COLO668 (cell line): Measurements from ENCODE around the gene SIN3B.

ENCODE experiments used
- DNase-seq: peaks from one replicate; lab custom pipeline; 2025; ENCODE audit not compliant: unreplicated experiment; lab: John Stamatoyannopoulos, UW

Gene SIN3B

GRCh38 chr19:16901491-16902175, 72.4 kb downstream of the SIN3B start:
- no peak for DNase-seq

- no peak for DNase-seq
These were observed 73.3 kb downstream of the SIN3B start for GRCh38 chr19:16902545-16902944.

GRCh38 chr19:16903347-16903746, 74.1 kb downstream of the SIN3B start:
- no peak for DNase-seq

DNA sequence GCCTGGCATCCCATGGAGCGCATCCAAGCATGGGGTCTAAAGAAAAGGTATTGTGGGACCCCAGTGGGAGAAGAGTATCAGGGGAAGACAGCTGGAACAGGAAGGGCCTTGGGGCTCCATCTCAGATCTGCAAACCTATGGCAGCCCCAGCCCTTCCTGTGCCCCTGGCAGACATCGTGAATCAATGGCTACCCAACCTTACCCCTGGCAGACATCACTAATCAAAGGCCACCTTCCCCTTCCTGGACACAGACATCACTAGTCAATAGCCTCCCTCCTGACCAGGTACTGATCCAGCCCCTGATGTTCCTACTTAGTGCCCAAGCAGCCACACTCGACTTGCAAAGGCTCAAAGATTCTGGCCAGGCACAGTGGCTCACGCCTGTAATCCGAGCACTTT, 75.4 kb downstream of the SIN3B start:
- DNase-seq, result no peak

- DNase-seq, result no peak
These were observed 79.6 kb downstream of the SIN3B start for GRCh38 chr19:16908759-16909158.

DNA sequence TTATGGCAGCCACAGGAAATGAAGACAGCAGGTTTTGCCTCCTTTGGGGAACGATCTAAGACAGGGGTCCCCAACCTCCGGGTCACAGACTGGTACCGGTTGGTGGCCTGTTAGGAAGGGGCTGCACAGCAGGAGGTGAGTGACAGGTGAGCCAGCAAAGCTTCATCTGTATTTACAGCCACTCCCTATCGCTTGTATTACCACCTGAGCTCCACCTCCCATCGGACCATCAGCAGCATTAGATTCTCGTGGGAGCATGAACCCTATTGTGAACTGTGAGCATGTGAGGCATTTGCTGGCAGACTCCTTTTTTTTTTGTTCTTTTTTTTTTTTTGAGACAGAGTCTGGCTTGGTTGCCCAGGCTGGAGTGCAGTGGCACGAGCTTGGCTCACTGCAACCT, 81.8 kb downstream of the SIN3B start:
- DNase-seq, result no peak

DNA sequence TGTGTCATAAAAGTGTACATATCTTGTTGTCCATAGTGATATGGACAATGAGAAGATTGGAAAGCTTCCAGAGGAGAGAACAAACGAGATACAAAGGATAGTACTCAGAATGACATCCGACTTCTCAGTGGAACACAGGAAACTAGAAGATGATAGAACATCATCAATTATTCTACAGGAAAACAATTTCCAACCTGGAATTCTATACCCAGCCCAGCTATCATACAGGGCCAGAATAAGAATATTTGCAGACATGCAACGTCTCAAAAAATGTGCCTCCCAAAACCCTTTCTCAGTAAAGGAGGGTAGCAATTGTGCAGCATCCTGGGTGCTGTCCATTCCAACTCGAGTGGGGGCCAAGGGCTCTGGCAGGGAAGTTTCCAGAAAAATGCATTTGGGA, 83.6 kb downstream of the SIN3B start:
- no peak for DNase-seq

DNA sequence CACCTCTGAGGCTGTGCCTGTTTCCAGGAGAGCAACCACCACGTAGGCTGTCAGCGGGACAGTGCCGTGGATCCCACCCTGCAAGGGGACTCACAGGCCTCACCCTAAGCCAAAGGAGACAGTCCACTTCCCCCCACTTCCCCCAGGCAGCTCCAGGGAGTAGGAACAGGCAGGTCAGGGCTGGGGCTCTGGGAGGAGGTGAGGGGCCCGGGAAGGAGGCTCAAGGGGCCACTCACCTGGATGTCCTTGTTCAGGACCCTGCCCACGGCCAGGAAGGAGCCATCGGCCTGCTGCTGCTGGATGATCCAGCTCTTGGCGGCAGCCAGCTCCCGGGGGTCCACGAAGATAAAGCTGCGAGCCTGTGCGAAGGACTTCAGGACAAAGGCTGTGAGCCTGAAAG, 85.2 kb downstream of the SIN3B start:
- DNase-seq, result no peak

GRCh38 chr19:16915135-16915534, 85.9 kb downstream of the SIN3B start:
- no peak for DNase-seq

- no peak for DNase-seq
These were observed 86.5 kb downstream of the SIN3B start for GRCh38 chr19:16915734-16916133.

- no peak for DNase-seq
These were observed 88.2 kb downstream of the SIN3B start for GRCh38 chr19:16917401-16917800.

DNA sequence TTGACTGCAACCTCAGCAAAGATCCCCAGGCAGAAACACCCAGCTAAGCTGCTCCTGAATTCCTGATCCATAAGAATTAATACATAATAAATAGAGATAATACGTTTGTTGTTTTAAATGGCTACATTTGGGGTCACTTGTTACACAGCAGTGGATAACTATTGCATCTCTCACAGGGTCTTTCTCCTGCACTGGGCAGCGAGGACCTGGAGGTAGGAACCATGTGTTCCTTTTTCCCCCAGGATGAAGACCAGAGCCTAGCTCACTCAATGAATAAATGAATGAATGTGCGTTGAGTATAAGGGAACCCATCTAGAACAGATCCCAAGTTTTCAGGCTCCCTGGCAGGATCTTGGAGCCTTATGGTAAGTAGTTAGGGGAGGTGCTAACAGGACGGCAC, 90.3 kb downstream of the SIN3B start:
- DNase-seq, result no peak

DNA sequence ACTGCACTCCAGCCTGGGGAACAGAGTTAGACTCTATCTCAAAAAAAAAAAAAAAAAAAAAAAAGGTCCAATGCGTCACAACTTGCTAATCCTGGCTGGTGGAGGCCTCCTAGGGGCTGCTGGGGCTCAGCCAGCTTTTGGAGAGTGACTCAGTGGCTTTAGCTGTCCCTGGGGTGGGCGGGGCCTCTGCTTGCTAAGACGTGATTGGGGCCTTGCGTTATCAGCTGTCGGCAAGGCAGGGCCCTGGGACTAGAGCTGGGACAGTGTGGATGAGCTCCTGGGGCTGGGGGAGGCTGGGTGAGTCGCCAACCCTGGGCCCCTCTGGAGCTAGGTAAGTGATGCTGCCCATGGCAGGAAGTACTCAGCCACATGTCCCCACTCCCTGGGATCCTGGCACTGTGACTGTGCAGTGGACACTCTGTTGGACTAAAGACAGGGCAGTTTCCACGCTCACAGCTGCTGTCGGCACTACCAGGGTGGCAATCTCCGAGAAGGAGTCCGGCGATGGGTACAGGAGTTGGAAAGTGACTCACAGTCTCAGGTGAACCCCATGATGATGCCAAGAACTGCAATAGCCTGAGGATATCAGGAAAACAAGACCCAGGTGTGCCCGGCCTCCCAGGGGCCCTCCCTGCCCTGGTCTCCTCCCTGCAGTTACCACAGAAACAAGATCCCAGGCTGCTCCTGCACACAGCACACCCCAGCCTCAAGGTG, 91.8 kb downstream of the SIN3B start:
- DNase-seq, result no peak

- DNase-seq, result no peak
These were observed 92.8 kb downstream of the SIN3B start for GRCh38 chr19:16921766-16922591.

DNA sequence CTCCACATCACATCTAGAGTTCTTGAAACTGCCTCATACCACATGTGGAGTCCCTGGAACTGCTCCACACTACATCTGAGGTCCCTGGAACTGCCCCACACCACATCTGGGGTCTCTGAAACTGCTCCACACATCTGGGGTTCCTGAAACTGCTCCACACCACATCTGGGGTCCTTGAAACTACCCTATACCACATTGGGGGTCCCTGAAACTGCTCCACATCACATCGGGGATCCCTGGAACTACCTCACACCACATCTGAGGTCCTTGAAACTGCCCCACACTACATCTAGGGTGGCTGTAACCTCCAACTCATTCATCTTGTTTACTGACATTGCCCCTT, 93.4 kb downstream of the SIN3B start:
- DNase-seq, result no peak

GRCh38 chr19:16922949-16923348, 93.8 kb downstream of the SIN3B start:
- DNase-seq, result no peak

DNA sequence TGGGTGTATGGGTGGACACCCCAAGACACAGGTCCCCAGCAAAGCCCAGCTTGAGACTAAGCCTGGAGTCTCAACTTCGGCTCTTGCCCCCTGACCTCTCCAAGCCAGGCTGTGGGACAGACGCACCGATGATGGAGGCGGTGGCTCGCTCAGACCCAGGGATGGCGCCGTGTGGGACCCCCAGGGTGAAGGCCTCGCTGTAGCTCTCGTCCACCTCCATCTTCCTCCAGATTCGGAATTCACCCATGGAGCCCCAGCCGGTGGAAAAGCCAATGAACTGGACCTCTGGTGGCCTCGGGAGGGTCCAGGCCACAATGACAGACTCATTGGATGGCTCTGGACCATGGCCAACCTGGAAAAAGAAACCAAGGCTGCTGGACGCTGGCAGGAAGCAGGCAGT, 98.7 kb downstream of the SIN3B start:
- no peak for DNase-seq

DNA sequence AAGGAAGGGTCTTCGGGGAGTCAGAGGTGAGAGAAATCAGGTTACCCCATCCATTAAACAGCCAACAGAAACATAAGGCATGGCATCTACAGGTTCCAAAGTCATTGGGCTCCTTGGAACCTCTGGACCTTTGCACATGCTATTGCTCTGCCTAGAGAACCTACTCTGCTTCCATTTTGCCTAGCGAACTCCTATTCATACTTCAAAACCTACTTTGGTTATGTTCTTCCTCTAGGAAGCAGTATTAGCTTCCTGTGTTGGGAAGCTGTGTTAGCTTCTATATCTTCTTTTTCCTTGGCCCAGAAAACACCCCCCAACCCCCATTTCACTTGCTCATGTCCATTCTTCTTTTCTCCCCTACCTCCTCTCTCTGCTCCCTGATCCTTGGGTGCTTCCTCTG, 99.2 kb downstream of the SIN3B start:
- DNase-seq, result no peak

DNA sequence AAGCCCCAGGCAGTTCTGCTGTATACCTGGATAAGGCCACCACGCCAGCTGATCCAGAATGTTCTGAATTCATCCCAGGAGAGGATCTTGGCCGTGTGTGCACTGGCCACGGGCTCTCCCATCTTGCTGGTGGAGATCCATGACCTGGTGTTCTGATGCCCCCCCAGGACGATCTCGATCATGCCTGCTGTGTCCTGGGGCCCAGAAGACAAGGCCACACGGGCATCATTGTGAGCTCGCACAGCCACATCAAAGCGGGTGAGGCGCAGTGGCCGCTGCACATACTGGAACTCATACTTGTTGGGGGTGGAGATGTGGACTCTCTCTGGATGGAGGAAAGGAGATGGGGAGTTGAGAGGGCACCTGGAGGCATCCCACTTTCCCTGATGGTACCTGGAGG, 99.7 kb downstream of the SIN3B start:
- no peak for DNase-seq
